PC-9 (cell line): Measurements from ENCODE around the gene RAB31. TPM values are rescaled to one million over a fixed set of nuclear protein-coding genes. Genes with fewer than 3 reads are reported as not detected.

Experiments used
- BruUV-seq: library from RNA; stranded (reverse); fragments of 400-500 nt; replicated peaks from 2 replicates; lab custom pipeline; 2021; lab: Mats Ljungman, UMichigan
- CTCF ChIA-PET: fragments of 300-600 bp; sonication (Branson Sonifier 250); formaldehyde crosslinking; loops from one replicate; lab custom pipeline; 2022; ENCODE audit warnings: antibody characterized with exemption; lab: Charles Lee
- POLR2A ChIA-PET: fragments of 300-600 bp; sonication (Branson Sonifier 250); formaldehyde crosslinking; loops from one replicate; lab custom pipeline; 2022; ENCODE audit warnings: antibody characterized with exemption; ENCODE audit not compliant: unreplicated experiment; lab: Charles Lee
- DNase-seq, 2 experiments: peaks; one replicate each; pipeline versions ENCODE4 v3.0.0 to v3.0.0-alpha.2; 2015 to 2022; ENCODE audit warnings: mixed read lengths in 1 of 2
- H2AFZ ChIP-seq: fragments of 200-600 bp; sonication (generic); 2 replicates; pipeline ENCODE4 v1.8.1; 2017; ENCODE audit warnings: antibody characterized with exemption
- H3F3A ChIP-seq: fragments of 200-600 bp; sonication (generic); 2 replicates; pipeline ENCODE4 v1.8.1; 2017; ENCODE audit warnings: antibody characterized with exemption, mild to moderate bottlenecking, low read depth; ENCODE audit not compliant: insufficient read depth
- H3K27ac ChIP-seq: fragments of 200-600 bp; sonication (generic); 2 replicates; pipeline ENCODE4 v1.6.1; 2016; ENCODE audit warnings: mixed run types
- H3K27me3 ChIP-seq: fragments of 200-600 bp; sonication (generic); 2 replicates; pipeline ENCODE4 v1.6.1; 2016; ENCODE audit warnings: low read depth, mixed run types; ENCODE audit not compliant: insufficient read depth
- H3K36me3 ChIP-seq: fragments of 200-600 bp; sonication (generic); 2 replicates; pipeline ENCODE4 v1.6.1; 2016; ENCODE audit warnings: low read depth, mixed run types
- H3K4me1 ChIP-seq: fragments of 200-600 bp; sonication (generic); replicated peaks from 2 replicates; pipeline ENCODE4 v1.6.1; 2016; ENCODE audit warnings: mixed run types; ENCODE audit not compliant: insufficient read depth
- H3K4me2 ChIP-seq: fragments of 200-600 bp; sonication (generic); 2 replicates; pipeline ENCODE4 v1.6.1; 2017; ENCODE audit warnings: mixed run types
- H3K4me3 ChIP-seq: fragments of 200-600 bp; sonication (generic); 2 replicates; pipeline ENCODE4 v1.6.1; 2016; ENCODE audit warnings: mixed run types
- H3K79me2 ChIP-seq: fragments of 200-600 bp; sonication (generic); 2 replicates; pipeline ENCODE4 v1.6.1; 2017; ENCODE audit warnings: low read depth, mixed run types
- H3K9me2 ChIP-seq: fragments of 200-600 bp; sonication (generic); 2 replicates; pipeline ENCODE4 v1.8.1; 2017; ENCODE audit warnings: mild to moderate bottlenecking; ENCODE audit not compliant: insufficient read depth
- H3K9me3 ChIP-seq: fragments of 200-600 bp; sonication (generic); 2 replicates; pipeline ENCODE4 v1.8.1; 2016; ENCODE audit warnings: low read depth; ENCODE audit not compliant: insufficient read depth
- H4K20me1 ChIP-seq: fragments of 200-600 bp; sonication (generic); 2 replicates; pipeline ENCODE4 v1.8.1; 2017; ENCODE audit not compliant: insufficient read depth
- CTCF ChIP-seq: fragments of 200-600 bp; sonication (generic); conservative IDR thresholded peaks from 2 replicates; pipeline ENCODE4 v1.6.1; 2017; ENCODE audit warnings: mixed run types, antibody characterized with exemption, mild to moderate bottlenecking, moderate library complexity
- EZH2 ChIP-seq: fragments of 200-600 bp; sonication (generic); IDR thresholded peaks from 2 replicates; pipeline ENCODE4 v1.8.0; 2017; ENCODE audit warnings: antibody characterized with exemption, low read depth
- intact Hi-C: fragments of 100-400 bp; cut with micrococcal nuclease; formaldehyde crosslinking; loops from one replicate; pipeline ENCODE4 v1.10.0; 2022; ENCODE audit not compliant: unreplicated experiment
- total RNA-seq: library from RNA; stranded (reverse); gene quantifications from 2 replicates; pipeline ENCODE4 v1.2.3, GENCODE V29; 2021

Gene RAB31
- total RNA-seq, 1 experiment from 2014 or later, result 51.0 TPM

GRCh38 chr18:9683418-9684396, 24.4 kb upstream of the RAB31 start:
- Histone ChIP-seq H3F3A (peaks cover 9% of the 10 kb centered on the region; the same call in 1 of the 2 replicates), H3K4me1 (peaks cover 32% of the 10 kb centered on the region), H3K79me2 (no peaks in the 10 kb centered on the region), H3K4me3 (peak overlapping the region; percentile 15; the same call in 1 of the 2 replicates), H3K9me2 (no peaks in the 10 kb centered on the region), H2AFZ (peak overlapping the region; percentile 68), H3K4me2 (peak overlapping the region; percentile 73), H3K27me3 (no peaks in the 10 kb centered on the region), H3K27ac (peak overlapping the region; percentile 56), H3K9me3 (no peaks in the 10 kb centered on the region), H3K36me3 (no peaks in the 10 kb centered on the region), H4K20me1 (no peaks in the 10 kb centered on the region)
- intact Hi-C loops, result loop anchor here (1.0 to 10.0 kb wide), 11 partner anchors 39 to 1029 kb away; partner anchors contain the start of gene ANKRD12
- peak; percentile 62 for TF ChIP-seq CTCF
- no peak for TF ChIP-seq EZH2
- BruUV-seq, result no TSS peak
- ChIA-PET CTCF (interaction anchor here (0.7 to 2.7 kb wide), 10 partner anchors 11 to 836 kb away, joined by 3 to 27 read pairs (median 4); no protein-coding TSS in a partner anchor), POLR2A (interaction anchor here (0.5 to 0.6 kb wide), 3 partner anchors 109 to 208 kb away, joined by 3 to 4 read pairs (median 3); no protein-coding TSS in a partner anchor)
- peak; percentile 75 to 76 for DNase-seq

- H3K27me3 ChIP-seq, result no peaks in the 10 kb centered on the region
- no peak for DNase-seq
- H3K79me2 ChIP-seq, result no peaks in the 10 kb centered on the region
- CTCF ChIA-PET, result interaction anchor here (1.1 to 2.7 kb wide), 2 partner anchors 37 to 110 kb away, joined by 6 to 27 read pairs; no protein-coding TSS in a partner anchor
- H3K9me2 ChIP-seq, result no peaks in the 10 kb centered on the region
- H4K20me1 ChIP-seq, result no peaks in the 10 kb centered on the region
- H3K4me1 ChIP-seq, result peaks cover 32% of the 10 kb centered on the region
- intact Hi-C loops, result loop anchor here (1.0 to 10.0 kb wide), 7 partner anchors 37 to 1030 kb away; partner anchors contain the start of gene ANKRD12
- H3K36me3 ChIP-seq, result no peaks in the 10 kb centered on the region
- POLR2A ChIA-PET, result interaction anchor here (0.7 kb wide), 1 partner anchor 143 kb away, joined by 3 read pairs; no protein-coding TSS in a partner anchor
- peak overlapping the region; percentile 68; the same call in 1 of the 2 replicates for H2AFZ ChIP-seq
- H3K9me3 ChIP-seq, result no peaks in the 10 kb centered on the region
- peaks cover 9% of the 10 kb centered on the region; the same call in 1 of the 2 replicates for H3F3A ChIP-seq
- H3K4me3 ChIP-seq, result no peak overlapping the region
- H3K4me2 ChIP-seq, result no peak overlapping the region
- TF ChIP-seq CTCF, result no peak
- no peak for TF ChIP-seq EZH2
- BruUV-seq, result no TSS peak
- no peak overlapping the region; the same call in 1 of the 2 replicates for H3K27ac ChIP-seq
Measured at GRCh38 chr18:9684881-9685614, 23.1 kb upstream of the RAB31 start.

- CTCF ChIA-PET, result no interaction called here
- Histone ChIP-seq H4K20me1 (no peaks in the 10 kb centered on the region), H3K27me3 (no peaks in the 10 kb centered on the region), H3K27ac (no peak overlapping the region), H3K4me1 (peaks cover 32% of the 10 kb centered on the region), H3K4me2 (no peak overlapping the region), H3K9me3 (no peaks in the 10 kb centered on the region), H3K4me3 (no peak overlapping the region), H3K9me2 (no peaks in the 10 kb centered on the region), H3K36me3 (no peaks in the 10 kb centered on the region), H3K79me2 (no peaks in the 10 kb centered on the region), H2AFZ (no peak overlapping the region), H3F3A (peaks cover 9% of the 10 kb centered on the region; the same call in 1 of the 2 replicates)
- POLR2A ChIA-PET, result interaction anchor here (0.7 kb wide), 1 partner anchor 142 kb away, joined by 3 read pairs; no protein-coding TSS in a partner anchor
- TF ChIP-seq EZH2 (no peak), CTCF (no peak)
- intact Hi-C loops, result loop anchor here (2.0 to 10.0 kb wide), 3 partner anchors 163 to 1031 kb away; partner anchors contain the start of gene ANKRD12
- DNase-seq, result no peak
- BruUV-seq, result no TSS peak
Measured at GRCh38 chr18:9685615-9685890, 22.5 kb upstream of the RAB31 start.
